ENCODE results near the gene ITGA3.

- TF ChIP-seq PAX5 (IDR thresholded peaks at IDR 0.05; ENCODE audit: insufficient read depth, low read length, severe bottlenecking) (no peak), POLR2AphosphoS5 (IDR thresholded peaks at IDR 0.05; ENCODE audit: low read depth, low read length) (no peak), POLR2A (IDR thresholded peaks at IDR 0.05; ENCODE audit: low read depth, low read length) (no peak), TAF1 (IDR thresholded peaks at IDR 0.05; ENCODE audit: low read depth, low read length) (no peak), SPI1 (IDR thresholded peaks at IDR 0.05; ENCODE audit: low read depth, low read length) (no peak), POU2F2 (IDR thresholded peaks at IDR 0.05; ENCODE audit: low read depth, low read length) (no peak)
These were observed 58.5 kb downstream of the ITGA3 start for GRCh38 chr17:50114401-50114800.

Data from GM12891 (cell line).